HepG2 (cell line): ENCODE data around the gene AMIGO2. TPM values are rescaled to one million over a fixed set of nuclear protein-coding genes. Genes with fewer than 3 reads are reported as not detected.

ENCODE experiments used
- ATAC-seq: fragments of 200-7000 bp; cut with Tn5 transposase; 3 replicates; pipeline ENCODE4 v1.9.1; 2020; ENCODE audit warnings: mild to moderate bottlenecking, moderate library complexity
- BruUV-seq: library from RNA; stranded (reverse); fragments of 400-500 nt; replicated peaks from 2 replicates; lab custom pipeline; 2021; lab: Mats Ljungman, UMichigan
- CTCF ChIA-PET: fragments of 300-600 bp; formaldehyde crosslinking; extraction: SDS; loops from one replicate; lab custom pipeline; 2021; ENCODE audit warnings: low total read pairs, inconsistent platforms, low intra/inter-chr PET ratio; lab: Yijun Ruan, JAX
- POLR2A ChIA-PET: fragments of 350-600 bp; sonication (Branson Sonifier 250); formaldehyde crosslinking; loops from one replicate; lab custom pipeline; 2020; ENCODE audit warnings: antibody characterized with exemption, inconsistent platforms; lab: Yijun Ruan, JAX
- DNase-seq: peaks from one replicate; pipeline ENCODE4 v3.0.0-alpha.2; 2015; ENCODE audit warnings: low spot score
- FAIRE-seq: peaks from 3 replicates; lab custom pipeline; 2011; peaks lifted over from hg19 to GRCh38; lab: Jason Lieb, UNC
- H2AFZ ChIP-seq: one replicate; pipeline ENCODE4 v1.6.1; 2011; ENCODE audit warnings: low read length, inconsistent platforms
- H3K27ac ChIP-seq: fragments of 300-600 bp; 3 replicates; pipeline ENCODE4 v1.8.0; 2011; ENCODE audit warnings: mixed run types, mild to moderate bottlenecking, mixed read lengths, low read length, inconsistent platforms; ENCODE audit not compliant: insufficient read depth; ENCODE audit errors: extremely low read length
- H3K27me3 ChIP-seq, 2 experiments: fragments of 200-600 bp in 1 of 2; 2 replicates in 1 of 2; 3 replicates in 1 of 2; pipeline versions ENCODE4 v1.6.0 to v1.8.0; 2011; ENCODE audit warnings: low read length in 2 of 2, mild to moderate bottlenecking in 2 of 2, moderate library complexity in 2 of 2, inconsistent platforms in 1 of 2; ENCODE audit not compliant: insufficient read depth in 2 of 2, control insufficient read depth in 1 of 2
- H3K36me3 ChIP-seq, 2 experiments: fragments of 200-600 bp in 1 of 2; replicated peaks in 1 of 2; 2 replicates in 1 of 2; 3 replicates in 1 of 2; pipeline versions ENCODE4 v1.5.1 to v1.8.0; 2011; ENCODE audit warnings: low read length in 2 of 2, inconsistent platforms in 1 of 2; ENCODE audit not compliant: insufficient read depth in 2 of 2, control insufficient read depth in 1 of 2
- H3K4me1 ChIP-seq: 2 replicates; pipeline ENCODE4 v1.5.1; 2012; ENCODE audit warnings: low read length, inconsistent platforms; ENCODE audit not compliant: insufficient read depth
- H3K4me2 ChIP-seq: 2 replicates; pipeline ENCODE4 v1.6.0; 2011; ENCODE audit warnings: low read depth, low read length, inconsistent platforms
- H3K4me3 ChIP-seq, 3 experiments: fragments of 200-600 bp in 1 of 3; sonication (generic), shearing (Covaris generic) in 1 of 3; replicated peaks in 1 of 3; 2 replicates each; pipeline ENCODE4 v1.5.1; 2011 to 2016; ENCODE audit warnings: low read length in 3 of 3, inconsistent platforms in 2 of 3, low read depth in 2 of 3, mild to moderate bottlenecking in 2 of 3, control low read depth in 1 of 3, mixed read lengths in 1 of 3; ENCODE audit not compliant: insufficient read depth in 1 of 3
- H3K79me2 ChIP-seq: one replicate; pipeline ENCODE4 v1.6.1; 2011; ENCODE audit warnings: low read length, inconsistent platforms; ENCODE audit not compliant: insufficient read depth
- H3K9ac ChIP-seq: 2 replicates; pipeline ENCODE4 v1.6.0; 2011; ENCODE audit warnings: mild to moderate bottlenecking, low read depth, low read length, inconsistent platforms; ENCODE audit not compliant: insufficient read depth
- H3K9me3 ChIP-seq: 2 replicates; pipeline ENCODE4 v1.5.1; 2012; ENCODE audit warnings: mild to moderate bottlenecking, low read length
- H4K20me1 ChIP-seq: 2 replicates; pipeline ENCODE4 v1.6.0; 2011; ENCODE audit warnings: inconsistent platforms, mild to moderate bottlenecking, low read length, moderate library complexity; ENCODE audit not compliant: insufficient read depth
- CAMTA2 ChIP-seq: sonication (generic); formaldehyde crosslinking; IDR thresholded peaks from 2 replicates; pipeline ENCODE4 v1.4.0; 2020; ENCODE audit warnings: mild to moderate bottlenecking, missing genetic modification reagents, borderline replicate concordance
- ELF1 ChIP-seq: sonication (generic); formaldehyde crosslinking; IDR thresholded peaks from 2 replicates; pipeline ENCODE4 v1.4.0; 2020; ENCODE audit warnings: missing genetic modification reagents
- GPBP1L1 ChIP-seq: sonication (generic); formaldehyde crosslinking; IDR thresholded peaks from 2 replicates; pipeline ENCODE4 v1.5.0; 2020; ENCODE audit warnings: mild to moderate bottlenecking, missing genetic modification reagents
- IRF1 ChIP-seq: sonication (generic); formaldehyde crosslinking; IDR thresholded peaks from 2 replicates; pipeline ENCODE4 v1.4.0; 2020; ENCODE audit warnings: low read depth, mild to moderate bottlenecking, missing genetic modification reagents
- NFE2L2 ChIP-seq: fragments of 150-350 bp; IDR thresholded peaks from 2 replicates; pipeline ENCODE4 v1.6.1; 2014; ENCODE audit warnings: low read length
- PRDM15 ChIP-seq: sonication (generic); formaldehyde crosslinking; IDR thresholded peaks from 2 replicates; pipeline ENCODE4 v1.4.0; 2020; ENCODE audit warnings: missing genetic modification reagents
- SMC3 ChIP-seq: IDR thresholded peaks from 2 replicates; pipeline ENCODE4 v1.6.1; 2011; ENCODE audit warnings: low read length, improper control_type of control experiment
- SNAPC5 ChIP-seq: sonication (generic); formaldehyde crosslinking; IDR thresholded peaks from 2 replicates; pipeline ENCODE4 v1.8.1; 2023; ENCODE audit warnings: mild to moderate bottlenecking, missing genetic modification reagents, borderline replicate concordance
- TEAD3 ChIP-seq: optimal IDR thresholded peaks from 2 replicates; pipeline ENCODE3; 2016; ENCODE audit warnings: borderline replicate concordance
- ZMAT5 ChIP-seq: sonication (generic); formaldehyde crosslinking; IDR thresholded peaks from 2 replicates; pipeline ENCODE4 v1.5.0; 2020; ENCODE audit warnings: mild to moderate bottlenecking, low read depth, missing genetic modification reagents, borderline replicate concordance
- ZNF605 ChIP-seq: sonication (generic); formaldehyde crosslinking; IDR thresholded peaks from 2 replicates; pipeline ENCODE4 v1.8.0; 2022; ENCODE audit warnings: mild to moderate bottlenecking, missing genetic modification reagents
- ZNF761 ChIP-seq: sonication (generic); formaldehyde crosslinking; conservative IDR thresholded peaks from 2 replicates; pipeline ENCODE4 v1.4.0; 2020; ENCODE audit warnings: mild to moderate bottlenecking, missing genetic modification reagents
- ZNF766 ChIP-seq: sonication (generic); formaldehyde crosslinking; IDR thresholded peaks from 2 replicates; pipeline ENCODE4 v1.5.0; 2020; ENCODE audit warnings: missing genetic modification reagents, borderline replicate concordance
- WGBS: methylation state at CpG from one replicate; pipeline ENCODE4 v1.1.6; 2017; ENCODE audit warnings: low lambda C conversion rate; 5-methylcytosine and 5-hydroxymethylcytosine counted together
- in situ Hi-C: cut with HindIII; loops from 2 replicates; pipeline ENCODE4 v1.10.0; 2017; ENCODE audit warnings: low pct_unique_long_range_greater_than_20kb; ENCODE audit not compliant: extremely low pct_ligation_motif_present
- intact Hi-C: fragments of 100-400 bp; cut with micrococcal nuclease; formaldehyde crosslinking; loops from one replicate; pipeline ENCODE4 v1.10.0; 2022; ENCODE audit not compliant: unreplicated experiment
- polyA plus RNA-seq, 8 experiments: library from polyadenylated mRNA; depleted of rRNA in 3 of 8; stranded (reverse) in 7 of 8; unstranded in 1 of 8; fragments of >200 nt; fragmentation: Illumina TruSeq in 4 of 8; extraction: Trizol in 4 of 8; gene quantifications; 2 replicates each; pipeline versions ENCODE4 v1.2.1 to v1.2.3, GENCODE V29; 2011 to 2016; ENCODE audit warnings: low read depth in 4 of 8, missing spikeins in 1 of 8, mixed read lengths in 1 of 8; ENCODE audit not compliant: insufficient read depth in 1 of 8
- total RNA-seq, 5 experiments: library from RNA; depleted of rRNA; stranded (reverse); fragments of >200 nt; fragmentation: Illumina TruSeq; extraction: Trizol; gene quantifications; 2 replicates each; pipeline ENCODE4 v1.2.3, GENCODE V29; 2016; ENCODE audit warnings: low read depth in 1 of 5

The AMIGO2 gene
- total and polyA plus RNA-seq, 2 of the 13 experiments (the other 11 are each of a cell fraction or from before 2014, with no cell fraction given): not detected

- WGBS: 37% methylated on average over 3 of the region's 3 CpGs
- FAIRE-seq (no peak), DNase-seq (no peak), ATAC-seq (no peak)
- Histone ChIP-seq H3K4me2 (no peak overlapping the region), H3K36me3 (no peaks in the 10 kb centered on the region), H3K27ac (no peak overlapping the region), H3K4me1 (no peaks in the 10 kb centered on the region), H4K20me1 (no peaks in the 10 kb centered on the region), H3K9ac (no peak overlapping the region), H3K79me2 (no peaks in the 10 kb centered on the region), H3K27me3 (peaks cover 0 to 15% of the 10 kb centered on the region in 2 experiments; a peak in 3 of 5 replicates), H3K4me3 (no peak overlapping the region), H3K9me3 (no peaks in the 10 kb centered on the region), H2AFZ (no peak overlapping the region)
- CTCF ChIA-PET: no interaction called here
- in situ Hi-C loops (no loop called here), intact Hi-C loops (no loop called here)
- BruUV-seq: no TSS peak
- TF ChIP-seq GPBP1L1 (CRISPR knock-in tag) (no peak), ZNF766 (CRISPR knock-in tag) (no peak), ZNF761 (no peak), IRF1 (CRISPR knock-in tag) (no peak), CAMTA2 (CRISPR knock-in tag) (no peak), PRDM15 (CRISPR knock-in tag) (no peak), ELF1 (CRISPR knock-in tag) (no peak), TEAD3 (CRISPR knock-in tag) (no peak), ZNF605 (CRISPR knock-in tag) (no peak), ZMAT5 (CRISPR knock-in tag) (no peak), NFE2L2 (no peak), SNAPC5 (CRISPR knock-in tag) (no peak), SMC3 (no peak)
- POLR2A ChIA-PET: no interaction called here
Measured at GRCh38 chr12:47107446-47107845, 27.7 kb upstream of the AMIGO2 start.
